Measurements from ENCODE around the gene MED26. TPM values are rescaled to one million over a fixed set of nuclear protein-coding genes. Genes with fewer than 3 reads are reported as not detected.
"Not testable (repeated sequence)": the region's sequence is repeated elsewhere in the genome, so short reads cannot be mapped to it uniquely, and the experiment has no call there.

Gene MED26
- total RNA-seq, 1 donor from 2014 or later, result 13.3 TPM

- H3K9me3 Mint-ChIP-seq, result no peaks in the 10 kb centered on the region
- TF ChIP-seq CTCF (IDR thresholded peaks at IDR 0.05; ENCODE audit: unreplicated experiment), result no peak
Measured at GRCh38 chr19:16561382-16561781, 66.6 kb downstream of the MED26 start.

GRCh38 chr19:16559780-16560276 lies 68.2 kb downstream of the MED26 start:
- Mint-ChIP-seq H3K9me3 (no peaks in the 10 kb centered on the region), H3K4me1 (peaks cover 1% of the 10 kb centered on the region), H3K27me3 (ENCODE audit: low read depth) (no peaks in the 10 kb centered on the region), H3K27ac (peak overlapping the region; percentile 48), H3K4me3 (no peak overlapping the region), H3K36me3 (peaks cover 38% of the 10 kb centered on the region)
- DNase-seq (ENCODE audit: low spot score in 2 of 2, unreplicated experiment in 2 of 2), result no peak
- TF ChIP-seq CTCF (IDR thresholded peaks at IDR 0.05; ENCODE audit: unreplicated experiment), result no peak

More at GRCh38 chr19:16561382-16561781, 66.6 kb downstream of the MED26 start:
- Mint-ChIP-seq H3K27ac (peak overlapping the region; percentile 25), H3K4me3 (no peak overlapping the region), H3K27me3 (ENCODE audit: low read depth) (no peaks in the 10 kb centered on the region), H3K36me3 (peaks cover 34% of the 10 kb centered on the region), H3K4me1 (peaks cover 1% of the 10 kb centered on the region)
- no peak for DNase-seq (ENCODE audit: low spot score in 2 of 2, unreplicated experiment in 2 of 2)

- no peak for TF ChIP-seq CTCF (IDR thresholded peaks at IDR 0.05; ENCODE audit: unreplicated experiment)
- Mint-ChIP-seq H3K27ac (no peak overlapping the region), H3K9me3 (no peaks in the 10 kb centered on the region), H3K36me3 (peaks cover 21% of the 10 kb centered on the region), H3K4me3 (no peak overlapping the region), H3K27me3 (ENCODE audit: low read depth) (no peaks in the 10 kb centered on the region), H3K4me1 (peaks cover 1% of the 10 kb centered on the region)
- DNase-seq (ENCODE audit: low spot score in 2 of 2, unreplicated experiment in 2 of 2), result no peak
Measured at GRCh38 chr19:16554776-16555175, 73.2 kb downstream of the MED26 start.

GRCh38 chr19:16551902-16552301 lies 76.1 kb downstream of the MED26 start:
- peaks cover 15% of the 10 kb centered on the region for H3K36me3 Mint-ChIP-seq
- H3K9me3 Mint-ChIP-seq, result not testable (repeated sequence)

GRCh38 chr19:16548956-16549355 lies 79.0 kb downstream of the MED26 start:
- Mint-ChIP-seq H3K36me3 (peaks cover 4% of the 10 kb centered on the region), H3K9me3 (no peaks in the 10 kb centered on the region), H3K4me1 (peaks cover 6% of the 10 kb centered on the region), H3K27me3 (ENCODE audit: low read depth) (no peaks in the 10 kb centered on the region), H3K27ac (no peak overlapping the region), H3K4me3 (no peak overlapping the region)
- no peak for DNase-seq (ENCODE audit: low spot score in 2 of 2, unreplicated experiment in 2 of 2)
- TF ChIP-seq CTCF (IDR thresholded peaks at IDR 0.05; ENCODE audit: unreplicated experiment), result no peak

More at GRCh38 chr19:16551902-16552301, 76.1 kb downstream of the MED26 start:
- not testable (repeated sequence) for DNase-seq (ENCODE audit: low spot score in 2 of 2, unreplicated experiment in 2 of 2); H3K27me3 Mint-ChIP-seq (ENCODE audit: low read depth); H3K4me1 Mint-ChIP-seq; H3K4me3 Mint-ChIP-seq; H3K27ac Mint-ChIP-seq

GRCh38 chr19:16544473-16545231 lies 83.4 kb downstream of the MED26 start:
- H3K27me3 Mint-ChIP-seq (ENCODE audit: low read depth), result no peaks in the 10 kb centered on the region
- no peaks in the 10 kb centered on the region for H3K9me3 Mint-ChIP-seq
- H3K36me3 Mint-ChIP-seq, result peaks cover 6% of the 10 kb centered on the region
- no peak overlapping the region for H3K27ac Mint-ChIP-seq
- TF ChIP-seq CTCF (IDR thresholded peaks at IDR 0.05; ENCODE audit: unreplicated experiment), result no peak
- DNase-seq (ENCODE audit: low spot score in 2 of 2, unreplicated experiment in 2 of 2), result no peak
- H3K4me1 Mint-ChIP-seq, result peaks cover 24% of the 10 kb centered on the region
- peak overlapping the region; percentile 8 for H3K4me3 Mint-ChIP-seq

- Mint-ChIP-seq H3K36me3 (peaks cover 12% of the 10 kb centered on the region), H3K4me3 (peak overlapping the region; percentile 77), H3K4me1 (peaks cover 26% of the 10 kb centered on the region), H3K27ac (peak overlapping the region; percentile 75)
- not testable (repeated sequence) for H3K27me3 Mint-ChIP-seq (ENCODE audit: low read depth); DNase-seq (ENCODE audit: low spot score in 2 of 2, unreplicated experiment in 2 of 2); H3K9me3 Mint-ChIP-seq
Measured at GRCh38 chr19:16543734-16544133, 84.3 kb downstream of the MED26 start.

Data from mesothelial cell of epicardium (in vitro differentiated cells).